C1 segment of cervical spinal cord (tissue), 14 donors: ENCODE data around the gene ANKRD44.

Experiments
- DNase-seq, 14 donors: peaks; one replicate each; lab custom pipeline; 2025; lab: John Stamatoyannopoulos, UW

The ANKRD44 gene

DNA sequence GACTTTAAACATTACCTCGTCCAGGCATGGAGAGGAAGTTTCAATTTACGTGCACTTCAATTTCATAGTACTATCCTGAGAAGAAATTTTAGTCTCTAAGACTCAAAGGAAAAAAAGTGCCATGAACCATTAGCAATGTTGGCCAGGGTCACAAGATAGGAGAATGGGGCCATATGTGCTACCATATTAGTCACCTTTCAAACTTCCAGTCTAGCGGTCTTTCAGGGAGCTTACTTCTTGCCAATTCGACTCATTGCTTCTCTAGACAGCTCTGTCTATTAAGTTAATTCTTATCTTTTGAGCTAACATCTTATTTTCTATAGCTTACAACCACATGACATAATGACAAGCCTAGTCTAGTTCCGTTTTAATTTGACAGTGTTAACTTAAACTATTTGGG, 129.1 kb downstream of the ANKRD44 start:
- DNase-seq = no peak

DNA sequence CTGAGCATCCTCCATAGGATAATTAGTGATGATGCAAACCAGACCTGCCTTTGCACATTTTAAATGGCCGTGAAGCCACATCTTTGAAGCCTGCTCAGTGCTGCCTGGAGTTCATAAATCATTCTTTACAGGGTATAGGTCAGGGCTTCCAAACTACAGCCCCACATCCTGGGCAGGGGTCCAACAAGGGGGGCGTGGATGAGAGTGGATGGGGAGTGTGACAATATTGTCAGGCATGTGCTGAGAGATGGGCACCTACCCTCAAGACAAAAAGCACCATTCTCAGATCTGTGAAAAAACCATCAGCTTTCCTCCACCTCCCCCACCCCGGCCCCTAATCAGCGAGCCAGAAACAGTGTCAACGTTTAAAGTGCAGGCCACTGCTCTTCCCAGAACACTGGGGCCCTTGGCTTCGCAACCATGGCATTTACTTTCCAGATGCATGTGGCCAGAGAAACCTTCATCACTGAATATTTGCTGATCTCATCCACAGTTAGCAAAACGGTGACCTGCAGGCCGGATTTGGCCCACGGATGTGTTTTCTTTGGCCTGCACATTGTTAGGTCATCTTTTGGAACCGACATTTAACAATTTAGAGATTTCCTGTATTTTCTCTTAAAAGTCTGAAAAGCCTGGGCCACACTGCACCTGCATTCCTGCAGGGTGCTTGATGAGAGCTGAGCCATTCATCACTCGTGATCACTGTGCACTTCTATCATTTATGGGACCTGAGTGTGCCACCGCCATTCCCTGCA, 130.7 kb downstream of the ANKRD44 start:
- DNase-seq = peak in 1 of 14 donors; percentile 32

DNA sequence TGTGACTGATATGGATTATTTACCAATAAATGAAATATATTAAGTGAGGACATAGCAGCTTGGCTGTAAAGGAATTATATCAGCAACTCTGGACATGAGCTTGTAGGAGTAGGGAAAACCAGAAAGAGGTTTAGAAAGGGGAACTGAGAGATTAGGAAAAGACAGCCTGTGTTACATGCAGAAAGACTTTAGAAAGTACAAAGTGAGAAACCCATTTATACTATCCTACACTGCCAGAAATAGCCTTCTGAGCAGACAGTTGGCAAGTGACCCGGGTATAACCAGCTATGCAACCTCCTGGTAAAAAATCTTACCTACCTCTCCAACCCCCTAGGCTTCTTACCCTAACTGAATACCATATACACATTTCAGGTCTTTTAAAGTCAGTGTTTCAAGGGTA, 134.1 kb downstream of the ANKRD44 start:
- DNase-seq = no peak

- DNase-seq = no peak
Observed at GRCh38 chr2:197174539-197175094, 136.0 kb downstream of the ANKRD44 start.

GRCh38 chr2:197171582-197171981, 139.0 kb downstream of the ANKRD44 start:
- no peak for DNase-seq

- DNase-seq = no peak
Observed at GRCh38 chr2:197170208-197170607, 140.4 kb downstream of the ANKRD44 start.

DNA sequence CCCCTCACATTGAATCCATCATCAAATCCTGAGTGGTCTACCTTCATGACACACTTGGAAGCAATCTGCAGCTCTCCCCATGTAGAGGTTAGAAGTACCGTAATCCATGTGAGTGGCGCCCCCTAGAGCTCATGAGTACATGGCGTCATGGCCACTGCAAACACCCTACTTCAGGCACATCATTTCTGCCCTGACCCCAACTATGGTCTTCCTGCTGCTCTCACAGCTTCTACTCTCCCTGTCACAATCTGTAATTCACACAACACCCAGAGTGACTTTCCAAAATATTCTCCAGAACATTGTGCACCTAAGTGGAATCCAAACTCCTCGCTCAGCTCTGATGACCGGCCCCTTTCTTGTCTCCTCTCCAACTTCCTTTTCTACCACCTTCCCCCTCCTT, 141.9 kb downstream of the ANKRD44 start:
- peak in 9 of 14 donors; percentile 13 to 70 (median 50) for DNase-seq

- no peak for DNase-seq
Observed at GRCh38 chr2:197167608-197168314, 142.8 kb downstream of the ANKRD44 start.

DNA sequence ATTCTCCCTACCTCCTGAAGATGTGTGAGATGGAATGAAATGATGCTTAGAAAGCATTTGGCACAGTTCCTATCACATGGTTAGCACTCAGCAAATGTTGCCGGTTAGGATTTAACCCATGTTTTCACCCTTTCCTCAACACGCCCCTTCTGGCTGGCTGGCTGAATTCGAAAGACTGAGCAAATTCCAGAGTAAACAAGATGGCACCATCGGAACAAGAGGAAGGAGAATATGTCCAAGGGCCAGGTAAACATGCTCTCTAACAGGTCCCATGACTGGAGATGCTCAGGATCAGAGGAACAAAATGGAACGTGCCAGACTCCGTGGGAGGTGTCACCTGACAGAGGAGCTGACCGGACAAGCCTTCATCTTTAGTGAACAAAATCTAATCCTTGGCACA, 145.6 kb downstream of the ANKRD44 start:
- DNase-seq = no peak

DNA sequence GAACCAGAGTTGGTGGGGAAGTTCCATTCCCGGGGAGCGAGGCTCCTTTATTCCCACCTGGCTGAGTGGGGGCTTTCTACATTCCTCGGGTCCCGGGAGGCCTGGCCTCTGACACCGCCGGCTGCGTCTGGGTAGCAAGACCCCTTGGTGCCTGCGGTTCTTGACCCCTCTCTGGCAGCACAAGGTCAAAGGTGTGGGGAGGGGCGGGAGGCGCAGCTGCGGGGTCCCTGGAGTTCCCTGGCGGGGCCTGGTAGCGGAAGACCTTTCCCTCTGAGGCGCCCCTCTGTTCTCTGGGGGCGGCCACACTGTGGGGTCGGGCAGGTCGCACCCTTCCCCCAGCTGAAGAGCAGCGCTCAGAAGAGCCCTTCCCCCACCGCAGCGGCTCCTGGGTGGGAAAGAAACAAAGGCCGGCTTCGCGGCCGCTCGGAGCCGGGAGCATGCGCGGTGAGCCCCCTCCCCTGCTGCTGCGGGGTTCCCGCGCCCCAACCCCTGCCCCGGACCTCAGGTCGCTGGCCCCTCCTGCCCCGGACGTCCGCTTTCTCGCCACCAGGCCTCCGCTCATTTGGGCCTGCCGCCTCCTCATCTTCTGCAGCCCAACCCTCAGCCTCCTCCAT, 146.3 kb downstream of the ANKRD44 start:
- DNase-seq = peak in 5 of 14 donors; percentile 15 to 45 (median 26)

GRCh38 chr2:197163712-197164140, 146.9 kb downstream of the ANKRD44 start:
- no peak for DNase-seq

DNA sequence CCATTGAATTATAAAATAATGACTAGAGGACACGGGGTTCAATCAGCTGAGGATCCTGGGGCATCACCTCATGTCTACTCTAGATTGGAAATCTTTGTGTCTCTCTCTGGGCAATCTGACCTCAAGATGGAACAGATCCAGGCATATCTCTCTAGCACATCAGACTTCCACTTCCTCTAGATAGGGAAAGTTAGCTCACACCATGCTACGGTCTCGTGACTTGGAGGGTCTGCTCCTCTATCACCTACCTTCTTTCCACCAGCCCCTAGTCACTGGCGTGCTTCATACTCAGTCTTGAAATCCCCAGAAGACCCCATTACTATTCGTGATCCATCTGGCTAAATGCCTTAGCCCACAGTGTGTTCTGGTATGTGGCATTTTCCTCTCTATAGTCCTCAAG, 148.8 kb downstream of the ANKRD44 start:
- no peak for DNase-seq

GRCh38 chr2:197159661-197160211, 150.8 kb downstream of the ANKRD44 start:
- no peak for DNase-seq

GRCh38 chr2:197158591-197159550, 151.7 kb downstream of the ANKRD44 start:
- no peak for DNase-seq

DNA sequence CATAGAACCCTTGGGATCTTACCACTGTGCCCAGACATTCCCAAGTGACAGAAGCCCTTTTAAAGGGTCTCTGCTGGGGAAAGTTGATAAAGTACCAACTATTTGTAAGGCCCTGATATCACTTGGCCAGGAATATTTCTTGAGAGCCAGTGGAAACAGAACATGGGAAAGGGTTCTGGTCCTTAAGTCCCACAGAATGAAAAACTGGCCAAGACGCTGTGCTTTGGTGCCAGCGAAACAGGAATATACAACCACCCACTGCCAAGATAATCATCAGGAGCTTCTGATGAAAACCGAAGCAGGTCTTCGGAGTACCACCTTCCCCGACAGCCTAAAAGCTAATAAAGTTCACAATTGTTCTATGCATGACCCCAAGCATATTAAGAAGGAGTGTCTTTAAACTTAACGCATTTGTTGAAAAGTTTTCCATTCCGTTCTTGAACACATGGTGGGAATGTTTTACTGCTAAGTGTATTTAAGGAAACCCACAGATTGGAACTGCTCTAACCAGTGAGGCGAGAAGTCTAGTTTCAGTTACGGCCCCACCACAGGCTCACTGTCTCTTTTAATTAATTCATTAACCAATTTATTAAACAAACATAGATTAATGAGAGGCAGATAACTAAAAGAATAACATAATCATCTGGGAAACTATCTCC, 152.6 kb downstream of the ANKRD44 start:
- DNase-seq = no peak

- DNase-seq = no peak
Observed at GRCh38 chr2:197156771-197157170, 153.8 kb downstream of the ANKRD44 start.

GRCh38 chr2:197152451-197153228, 157.9 kb downstream of the ANKRD44 start:
- DNase-seq = peak in 3 of 14 donors; percentile 9 to 27 (median 19)

- no peak for DNase-seq
Observed at GRCh38 chr2:197149546-197149945, 161.0 kb downstream of the ANKRD44 start.

GRCh38 chr2:197148401-197148800, 162.2 kb downstream of the ANKRD44 start:
- DNase-seq = no peak
